HG03064 (cell line): ENCODE results near the gene AKT1S1.
A peak's percentile ranks its signal among the peaks of the same experiment; 100 is the strongest.

Source experiments
- ATAC-seq: cut with Tn5 transposase; IDR thresholded peaks from one replicate; pipeline ENCODE4 v1.9.1; 2021; ENCODE audit warnings: low read depth; ENCODE audit not compliant: unreplicated experiment

Gene AKT1S1

GRCh38 chr19:49857061-49857837 is 19.9 kb downstream of the AKT1S1 start:
- ATAC-seq, result no peak

- no peak for ATAC-seq
Measured at GRCh38 chr19:49856574-49857021, 20.6 kb downstream of the AKT1S1 start.

DNA sequence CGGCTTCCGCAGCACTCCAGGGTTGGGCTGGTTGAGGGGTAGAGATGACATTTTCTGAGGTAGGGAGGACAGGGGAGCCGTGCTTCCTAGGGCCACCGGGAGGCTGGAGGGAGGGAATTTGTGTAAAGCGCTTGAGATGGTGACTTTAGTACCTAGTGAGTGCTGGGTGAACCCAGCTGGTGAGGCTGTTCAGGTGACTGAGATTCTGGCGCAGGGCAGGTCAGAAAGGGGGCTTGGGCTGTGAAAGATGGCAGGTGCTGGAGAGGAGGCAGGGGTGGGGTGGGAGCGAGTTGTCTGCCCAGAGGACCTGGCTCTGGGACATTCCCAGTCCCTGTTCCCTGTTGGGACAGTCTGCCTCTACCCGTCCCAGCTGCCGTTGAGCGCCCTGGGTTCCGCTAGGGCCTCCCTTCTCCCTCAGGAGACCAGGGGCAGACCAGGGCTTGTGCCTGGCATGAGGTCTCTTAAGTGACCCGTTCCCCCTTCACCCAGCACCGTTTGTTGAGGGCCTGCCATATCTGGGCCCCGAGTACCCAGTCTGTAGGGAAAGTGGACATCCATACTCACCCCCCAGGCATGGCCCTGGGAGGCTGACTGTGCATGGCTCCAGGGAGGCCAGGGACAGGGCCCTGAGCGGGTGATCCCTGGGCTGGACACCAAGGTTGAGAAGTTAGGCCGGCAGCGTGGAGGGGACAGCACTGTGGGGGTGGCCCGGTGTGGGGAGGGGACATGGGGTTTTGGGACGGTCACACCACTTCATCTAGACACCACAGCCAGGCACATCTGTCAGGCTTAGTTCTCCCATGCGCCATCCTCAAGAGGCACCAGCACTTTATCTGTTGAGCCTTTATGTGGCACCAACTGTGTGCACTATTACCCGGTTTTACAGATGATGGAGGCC is 21.2 kb downstream of the AKT1S1 start:
- ATAC-seq, result no peak

GRCh38 chr19:49855277-49855675 is 21.9 kb downstream of the AKT1S1 start:
- no peak for ATAC-seq

DNA sequence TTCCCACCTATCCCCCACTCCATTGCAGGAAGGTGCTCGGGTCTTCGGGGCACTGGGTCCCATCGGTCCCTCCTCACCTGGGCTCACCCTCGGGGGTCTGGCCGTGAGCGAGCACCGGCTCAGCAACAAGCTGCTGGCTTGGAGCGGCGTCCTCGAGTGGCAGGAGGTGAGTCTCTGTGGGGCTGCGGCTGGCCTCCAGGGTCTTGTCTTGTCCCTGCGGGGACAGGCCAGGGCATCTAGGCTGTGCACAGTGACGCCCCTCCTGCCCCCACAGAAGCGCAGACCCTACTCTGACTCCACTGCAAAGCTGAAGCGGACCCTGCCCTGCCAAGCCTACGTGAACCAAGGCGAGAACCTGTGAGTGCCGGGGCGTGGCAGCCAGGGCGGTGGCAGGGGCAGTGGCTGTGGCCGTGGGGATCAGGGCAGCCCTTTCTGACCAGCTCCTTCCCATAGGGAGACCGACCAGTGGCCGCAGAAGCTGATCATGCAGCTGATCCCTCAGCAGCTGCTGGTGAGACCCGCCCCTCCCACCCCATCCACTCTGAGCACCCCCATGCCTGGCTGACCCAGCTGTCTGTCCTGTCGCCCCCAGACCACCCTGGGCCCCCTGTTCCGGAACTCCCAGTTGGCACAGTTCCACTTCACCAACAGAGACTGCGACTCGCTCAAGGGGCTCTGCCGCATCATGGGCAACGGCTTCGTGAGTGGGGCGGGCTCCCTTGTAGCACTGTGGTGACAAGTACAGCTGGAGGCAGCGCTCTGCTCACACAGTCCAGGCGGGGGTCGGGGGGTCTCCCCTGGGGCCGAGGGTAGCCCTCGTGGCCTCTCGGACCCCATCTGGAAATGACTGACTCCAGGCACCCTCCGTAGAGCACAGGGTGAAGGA is 22.5 kb downstream of the AKT1S1 start:
- ATAC-seq, result no peak

DNA sequence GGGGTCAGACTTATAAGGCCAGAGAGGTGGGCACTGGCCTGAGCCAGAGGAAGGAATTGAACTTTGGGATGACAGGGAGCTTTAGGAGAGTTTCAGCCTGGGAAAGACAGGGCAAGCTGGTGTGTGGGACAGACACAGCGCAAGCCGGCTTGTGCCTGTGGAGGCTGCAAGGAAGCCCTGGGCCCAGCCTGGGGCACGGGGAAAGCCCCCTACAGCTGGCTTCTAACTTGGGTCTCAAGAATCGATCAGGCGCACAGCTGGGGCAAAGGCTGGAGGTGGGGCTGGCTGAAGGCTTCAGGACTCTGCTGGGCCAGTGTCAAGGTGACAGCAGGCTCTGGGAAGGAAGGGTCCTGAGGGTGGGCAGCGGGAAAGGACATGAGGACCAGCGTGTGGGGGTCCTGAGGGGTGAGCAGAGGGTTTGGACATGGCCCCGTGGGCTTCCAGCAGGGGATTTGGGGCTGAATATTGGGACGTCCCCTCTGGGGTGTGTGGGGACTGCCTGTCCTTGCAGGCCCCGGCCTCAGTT is 23.2 kb downstream of the AKT1S1 start:
- ATAC-seq, result no peak

GRCh38 chr19:49852631-49853126 is 24.5 kb downstream of the AKT1S1 start:
- ATAC-seq, result no peak

- ATAC-seq, result no peak
Measured at GRCh38 chr19:49851456-49852259, 25.5 kb downstream of the AKT1S1 start.

GRCh38 chr19:49850487-49851342 is 26.4 kb downstream of the AKT1S1 start, which contains the start of gene PTOV1:
PTOV1 (plus strand) TSS chr19:49851159.
- peak; percentile 72 for ATAC-seq

DNA sequence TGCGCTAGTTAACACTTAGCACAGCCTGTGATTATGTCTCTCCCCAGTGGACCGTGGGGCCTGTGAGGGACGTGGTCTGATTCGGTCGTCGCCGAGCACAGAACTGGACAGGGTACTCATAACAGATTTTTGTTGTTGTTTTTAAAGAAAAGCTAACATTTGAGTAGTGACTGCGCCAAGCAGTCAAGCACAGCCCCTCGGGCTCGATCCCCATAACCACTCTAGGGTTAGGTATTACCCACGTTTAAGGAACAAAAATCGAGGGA is 27.0 kb downstream of the AKT1S1 start:
- no peak for ATAC-seq

DNA sequence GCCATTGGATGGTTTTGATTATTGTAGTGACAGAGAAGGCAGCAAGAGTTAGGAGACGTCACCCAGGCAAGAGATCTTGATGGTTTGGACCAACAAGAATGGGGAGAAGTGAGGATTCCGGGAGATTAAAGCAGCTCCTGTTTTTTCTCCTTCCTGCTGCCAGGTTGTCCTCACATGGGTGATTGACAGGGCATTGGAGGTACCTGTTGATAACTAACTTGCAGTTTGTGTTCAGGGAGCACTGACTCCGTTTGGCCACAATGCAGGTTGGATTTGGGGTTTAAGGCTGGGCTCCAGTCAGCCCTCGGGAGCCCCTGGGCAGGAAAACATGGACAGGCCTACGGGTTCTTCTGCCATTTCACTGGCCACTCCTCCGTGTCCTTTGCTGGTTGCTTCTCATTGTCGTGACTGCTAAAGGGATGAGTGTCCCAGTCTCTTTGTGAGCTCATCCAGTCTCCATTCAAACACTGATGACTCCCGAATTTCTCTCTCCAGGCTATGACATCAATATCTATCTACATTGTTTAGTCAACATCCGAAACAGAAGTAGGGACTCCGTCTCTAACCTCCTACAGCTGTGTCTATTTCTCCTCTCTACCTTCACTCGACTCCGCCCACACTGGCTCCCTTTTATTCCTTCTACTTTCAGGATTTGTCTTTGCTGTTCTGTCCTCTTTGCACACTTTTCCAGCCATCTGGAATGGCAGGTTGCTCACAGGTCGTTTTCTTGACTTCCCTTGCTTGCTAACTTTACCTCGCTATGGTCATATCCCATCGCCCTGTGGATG is 27.5 kb downstream of the AKT1S1 start:
- ATAC-seq, result no peak

GRCh38 chr19:49848938-49849337 is 28.2 kb downstream of the AKT1S1 start:
- no peak for ATAC-seq

- no peak for ATAC-seq
Measured at GRCh38 chr19:49847731-49848696, 29.1 kb downstream of the AKT1S1 start.

DNA sequence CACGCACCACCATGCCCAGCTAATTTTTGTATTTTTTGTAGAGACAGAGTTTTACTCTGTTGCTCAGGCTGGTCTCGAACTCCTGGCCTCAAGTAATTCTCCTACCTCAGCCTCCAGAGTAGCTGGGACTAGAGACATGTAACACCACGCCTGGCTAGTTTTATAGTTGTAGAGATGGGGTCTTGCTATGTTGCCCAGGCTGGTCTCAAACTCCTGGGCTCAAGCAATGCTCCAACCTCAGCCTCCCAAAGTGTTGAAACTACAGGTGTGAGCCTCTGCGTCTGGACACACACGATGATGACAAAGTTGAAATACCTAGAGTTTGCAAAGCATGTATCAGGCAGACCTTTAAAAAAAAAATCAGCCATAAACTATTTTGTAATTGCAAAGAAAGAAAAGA is 30.7 kb downstream of the AKT1S1 start:
- no peak for ATAC-seq

DNA sequence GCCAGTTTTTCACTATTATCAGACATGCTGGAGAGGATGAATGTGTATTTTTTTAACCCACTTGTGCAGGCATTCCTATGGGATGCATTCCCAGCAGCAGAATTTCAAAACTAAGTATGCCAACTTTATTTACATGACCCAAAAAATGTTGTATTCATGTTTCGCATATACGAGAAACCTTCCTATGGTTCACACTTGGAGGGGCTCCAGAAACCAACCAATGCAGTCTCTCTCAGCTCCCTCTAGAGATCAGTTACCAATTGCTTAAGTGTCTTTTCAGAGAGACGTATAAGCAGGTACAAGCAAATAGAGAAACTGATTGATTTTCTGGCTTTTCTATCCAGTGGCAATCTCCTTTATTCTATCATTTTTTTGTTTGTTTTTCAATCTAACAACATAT is 31.7 kb downstream of the AKT1S1 start:
- no peak for ATAC-seq

DNA sequence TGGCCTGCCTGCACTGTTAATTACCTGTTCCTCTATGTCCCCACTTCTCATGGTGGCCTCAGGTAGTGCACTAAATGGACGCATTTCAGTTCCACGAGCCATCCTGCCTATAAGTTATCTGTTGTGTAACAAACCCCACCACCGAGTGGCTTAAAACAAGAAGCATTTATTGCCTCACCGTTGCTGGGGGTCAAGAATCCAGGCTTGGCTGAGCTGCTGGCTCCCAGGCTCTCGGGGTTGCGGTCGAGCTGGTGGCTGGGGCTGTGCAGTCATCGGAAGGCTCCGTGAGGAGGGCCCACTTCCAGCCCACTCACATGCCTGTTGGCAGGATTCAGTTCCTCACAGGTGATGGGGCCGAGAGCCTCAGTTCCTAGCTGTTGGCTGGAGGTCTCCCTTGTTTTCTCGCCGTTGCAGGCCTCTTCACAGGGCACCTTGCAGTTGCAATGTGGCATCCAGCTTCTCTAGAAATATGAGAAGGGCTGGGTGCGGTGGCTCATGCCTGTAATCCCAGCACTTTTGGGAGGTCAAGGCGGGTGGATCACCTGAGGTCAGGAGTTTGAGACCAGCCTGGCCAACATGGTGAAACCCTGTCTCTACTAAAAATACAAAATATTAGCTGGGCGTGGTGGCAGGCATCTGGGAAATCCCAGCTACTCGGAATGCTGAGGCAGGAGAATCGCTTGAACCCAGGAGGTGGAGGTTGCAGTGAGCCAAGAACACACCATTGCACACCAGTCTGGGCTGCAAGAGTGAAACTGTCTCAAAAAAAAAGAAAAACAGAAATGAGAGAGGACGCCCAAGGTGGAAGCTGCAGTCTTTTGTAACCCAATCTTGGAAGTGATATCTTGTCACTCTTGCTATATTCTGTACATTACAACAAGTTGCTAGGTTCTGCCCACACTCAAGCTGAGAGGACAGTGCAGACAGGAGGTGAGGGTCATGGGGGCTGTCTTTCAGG is 32.7 kb downstream of the AKT1S1 start:
- ATAC-seq, result no peak
